Thyroid gland (tissue), 4 donors: ENCODE results near the gene LRP1.

Source experiments
- POLR2A ChIP-seq, 2 donors: fragments of 450-650 bp; IDR thresholded peaks; one replicate each; pipeline ENCODE4 v1.6.1; 2017; ENCODE audit warnings: antibody characterized with exemption in 2 of 2, mild to moderate bottlenecking in 2 of 2, moderate library complexity in 1 of 2
- TF ChIP-seq, protein P1 (sequence below), 6 experiments: fragments of 200-600 bp in 3 of 6; fragments of 450-650 bp in 3 of 6; sonication (generic) in 3 of 6; IDR thresholded peaks; one replicate each; pipeline ENCODE4 v1.5.1; 2016 to 2019; ENCODE audit warnings: antibody characterized with exemption in 6 of 6, mild to moderate bottlenecking in 2 of 6, inconsistent platforms in 1 of 6, moderate library complexity in 1 of 6

DNA sequence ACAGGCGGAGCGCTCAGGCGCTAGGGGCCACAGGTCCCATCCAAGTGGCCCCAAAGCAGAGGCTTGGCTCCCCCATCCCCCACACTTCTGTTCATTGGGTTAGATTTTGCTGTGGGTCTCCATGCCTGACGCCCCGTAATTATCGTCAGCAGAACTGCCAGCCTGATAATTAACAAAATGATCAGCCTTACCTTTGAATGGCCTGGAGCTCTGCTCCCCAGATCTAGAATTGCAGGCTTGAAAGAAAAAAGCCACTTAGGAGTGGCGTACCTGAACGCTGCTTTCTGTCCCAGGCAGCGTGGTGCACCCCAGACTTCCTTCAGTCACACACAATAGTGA, 47.8 kb downstream of the LRP1 start:
- no peak for TF ChIP-seq POLR2A (IDR thresholded peaks at IDR 0.05)
- TF ChIP-seq, protein P1, sequence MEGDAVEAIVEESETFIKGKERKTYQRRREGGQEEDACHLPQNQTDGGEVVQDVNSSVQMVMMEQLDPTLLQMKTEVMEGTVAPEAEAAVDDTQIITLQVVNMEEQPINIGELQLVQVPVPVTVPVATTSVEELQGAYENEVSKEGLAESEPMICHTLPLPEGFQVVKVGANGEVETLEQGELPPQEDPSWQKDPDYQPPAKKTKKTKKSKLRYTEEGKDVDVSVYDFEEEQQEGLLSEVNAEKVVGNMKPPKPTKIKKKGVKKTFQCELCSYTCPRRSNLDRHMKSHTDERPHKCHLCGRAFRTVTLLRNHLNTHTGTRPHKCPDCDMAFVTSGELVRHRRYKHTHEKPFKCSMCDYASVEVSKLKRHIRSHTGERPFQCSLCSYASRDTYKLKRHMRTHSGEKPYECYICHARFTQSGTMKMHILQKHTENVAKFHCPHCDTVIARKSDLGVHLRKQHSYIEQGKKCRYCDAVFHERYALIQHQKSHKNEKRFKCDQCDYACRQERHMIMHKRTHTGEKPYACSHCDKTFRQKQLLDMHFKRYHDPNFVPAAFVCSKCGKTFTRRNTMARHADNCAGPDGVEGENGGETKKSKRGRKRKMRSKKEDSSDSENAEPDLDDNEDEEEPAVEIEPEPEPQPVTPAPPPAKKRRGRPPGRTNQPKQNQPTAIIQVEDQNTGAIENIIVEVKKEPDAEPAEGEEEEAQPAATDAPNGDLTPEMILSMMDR (IDR thresholded peaks at IDR 0.05), result no peak
